ENCODE measurements around the gene METTL25. TPM values are rescaled to one million over a fixed set of nuclear protein-coding genes. Genes with fewer than 3 reads are reported as not detected.
A peak's percentile ranks its signal among the peaks of the same experiment; 100 is the strongest.

The METTL25 gene
- total and polyA plus RNA-seq, 4 donors, result 2.6 to 25.1 (median 8.6) TPM

DNA sequence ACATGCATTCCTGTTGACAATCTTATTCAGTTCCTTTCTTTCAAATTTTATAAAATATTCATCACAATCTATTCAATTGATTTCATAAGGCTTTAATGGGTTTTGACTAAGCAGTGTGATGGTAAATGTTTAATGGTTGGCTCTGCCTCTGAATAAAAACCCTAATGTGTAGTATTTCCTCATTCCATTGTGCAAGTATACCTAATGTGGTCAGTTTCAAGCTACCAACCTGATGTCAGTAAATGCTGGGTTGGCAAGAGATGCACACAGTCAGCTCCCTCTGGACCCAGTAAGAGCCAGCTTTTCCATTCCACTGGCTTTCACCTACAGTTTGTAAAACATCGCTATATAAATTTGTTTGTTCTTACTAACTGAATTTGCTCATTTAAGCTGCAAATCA lies 53.9 kb downstream of the METTL25 start:
- TF ChIP-seq, protein P1, sequence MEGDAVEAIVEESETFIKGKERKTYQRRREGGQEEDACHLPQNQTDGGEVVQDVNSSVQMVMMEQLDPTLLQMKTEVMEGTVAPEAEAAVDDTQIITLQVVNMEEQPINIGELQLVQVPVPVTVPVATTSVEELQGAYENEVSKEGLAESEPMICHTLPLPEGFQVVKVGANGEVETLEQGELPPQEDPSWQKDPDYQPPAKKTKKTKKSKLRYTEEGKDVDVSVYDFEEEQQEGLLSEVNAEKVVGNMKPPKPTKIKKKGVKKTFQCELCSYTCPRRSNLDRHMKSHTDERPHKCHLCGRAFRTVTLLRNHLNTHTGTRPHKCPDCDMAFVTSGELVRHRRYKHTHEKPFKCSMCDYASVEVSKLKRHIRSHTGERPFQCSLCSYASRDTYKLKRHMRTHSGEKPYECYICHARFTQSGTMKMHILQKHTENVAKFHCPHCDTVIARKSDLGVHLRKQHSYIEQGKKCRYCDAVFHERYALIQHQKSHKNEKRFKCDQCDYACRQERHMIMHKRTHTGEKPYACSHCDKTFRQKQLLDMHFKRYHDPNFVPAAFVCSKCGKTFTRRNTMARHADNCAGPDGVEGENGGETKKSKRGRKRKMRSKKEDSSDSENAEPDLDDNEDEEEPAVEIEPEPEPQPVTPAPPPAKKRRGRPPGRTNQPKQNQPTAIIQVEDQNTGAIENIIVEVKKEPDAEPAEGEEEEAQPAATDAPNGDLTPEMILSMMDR (IDR thresholded peaks at IDR 0.05; ENCODE audit: control extremely low read depth, extremely low read depth), result no peak
- no peak for DNase-seq
- no peak for ATAC-seq (ENCODE audit: insufficient read depth, low FRiP score)
- WGBS, 2 donors, result 95 to 97% methylated on average over 1 of the region's 1 CpG
- peaks cover 0 to 9% (median 3%) of the 10 kb centered on the region in 5 donors for H3K4me1 ChIP-seq (ENCODE audit: control insufficient read depth in 5 of 5, insufficient read depth in 5 of 5, low read length in 5 of 5)
- no peaks in the 10 kb centered on the region for H3K9me3 ChIP-seq (ENCODE audit: control insufficient read depth in 4 of 4, insufficient read depth in 3 of 4, low read length in 3 of 4)
- no peaks in the 10 kb centered on the region for H3K27me3 ChIP-seq (ENCODE audit: control insufficient read depth in 3 of 3, insufficient read depth in 3 of 3, low read length in 2 of 3)
- no peak overlapping the region for H3K27ac ChIP-seq (ENCODE audit: low read depth in 1 of 2, low read length in 1 of 2)
- no peak overlapping the region for H3K4me3 ChIP-seq
- H3K36me3 ChIP-seq (ENCODE audit: control insufficient read depth in 4 of 4, insufficient read depth in 4 of 4, low read length in 4 of 4), result peaks cover 0 to 12% (median 3%) of the 10 kb centered on the region in 4 donors
- H3K9ac ChIP-seq (ENCODE audit: insufficient read depth in 1 of 2, low read length in 2 of 2), result no peak overlapping the region

DNA sequence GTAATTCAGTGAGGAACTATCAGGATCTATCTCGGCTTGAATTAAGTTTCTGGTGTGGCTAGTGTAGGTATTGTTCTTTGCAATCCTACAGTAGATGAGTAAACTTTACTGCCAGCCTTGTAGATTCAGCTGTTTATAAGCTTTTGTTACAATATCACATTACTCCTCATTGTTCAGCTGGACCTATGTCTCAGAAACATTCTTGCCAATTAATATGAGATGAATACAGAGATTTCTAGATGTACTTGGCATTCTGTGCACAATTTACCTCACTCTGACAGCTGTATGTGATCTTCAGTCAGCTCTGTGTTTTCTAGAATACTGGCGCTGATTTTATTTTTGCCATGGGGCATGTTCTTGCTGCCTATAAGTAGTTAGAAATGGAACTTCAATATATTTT lies 55.7 kb downstream of the METTL25 start:
- Histone ChIP-seq H3K27me3 (ENCODE audit: control insufficient read depth in 3 of 3, insufficient read depth in 3 of 3, low read length in 2 of 3) (no peaks in the 10 kb centered on the region), H3K27ac (ENCODE audit: low read depth in 1 of 2, low read length in 1 of 2) (no peak overlapping the region), H3K9ac (ENCODE audit: insufficient read depth in 1 of 2, low read length in 2 of 2) (no peak overlapping the region), H3K9me3 (ENCODE audit: control insufficient read depth in 4 of 4, insufficient read depth in 3 of 4, low read length in 3 of 4) (no peaks in the 10 kb centered on the region), H3K4me3 (no peak overlapping the region), H3K36me3 (ENCODE audit: control insufficient read depth in 4 of 4, insufficient read depth in 4 of 4, low read length in 4 of 4) (peaks cover 0 to 7% (median 3%) of the 10 kb centered on the region in 4 donors), H3K4me1 (ENCODE audit: control insufficient read depth in 5 of 5, insufficient read depth in 5 of 5, low read length in 5 of 5) (peaks cover 0 to 9% (median 5%) of the 10 kb centered on the region in 5 donors)
- no peak for ATAC-seq (ENCODE audit: insufficient read depth, low FRiP score)
- peak; percentile 16 to 77 (median 75) for DNase-seq
- WGBS, 2 donors, result 81 to 95% methylated on average over 2 of the region's 2 CpGs
- TF ChIP-seq, protein P1 (IDR thresholded peaks at IDR 0.05; ENCODE audit: control extremely low read depth, extremely low read depth), result no peak

DNA sequence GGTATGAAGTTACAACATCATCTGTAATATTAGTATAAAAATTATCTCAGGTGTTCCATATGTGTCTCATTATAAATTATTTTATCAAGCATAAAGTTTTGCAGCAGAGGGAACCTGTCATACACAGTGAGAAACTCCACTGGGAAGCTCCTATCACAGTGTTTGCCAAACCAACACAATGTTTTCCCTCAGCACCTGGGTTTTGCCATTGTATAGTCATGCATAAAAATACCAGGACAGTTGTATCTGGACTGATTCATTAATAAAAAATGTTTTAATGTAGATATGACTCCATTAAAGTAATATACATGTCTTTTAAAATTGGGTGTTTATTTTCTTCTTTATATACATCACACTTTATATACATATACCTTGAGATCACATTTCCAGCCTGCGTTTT lies 56.6 kb downstream of the METTL25 start:
- peaks cover 0 to 7% (median 3%) of the 10 kb centered on the region in 4 donors for H3K36me3 ChIP-seq (ENCODE audit: control insufficient read depth in 4 of 4, insufficient read depth in 4 of 4, low read length in 4 of 4)
- TF ChIP-seq, protein P1 (IDR thresholded peaks at IDR 0.05; ENCODE audit: control extremely low read depth, extremely low read depth), result no peak
- no peak overlapping the region for H3K9ac ChIP-seq (ENCODE audit: insufficient read depth in 1 of 2, low read length in 2 of 2)
- ATAC-seq (ENCODE audit: insufficient read depth, low FRiP score) (no peak), DNase-seq (no peak)
- no peaks in the 10 kb centered on the region for H3K27me3 ChIP-seq (ENCODE audit: control insufficient read depth in 3 of 3, insufficient read depth in 3 of 3, low read length in 2 of 3)
- peaks cover 0 to 9% (median 5%) of the 10 kb centered on the region in 5 donors for H3K4me1 ChIP-seq (ENCODE audit: control insufficient read depth in 5 of 5, insufficient read depth in 5 of 5, low read length in 5 of 5)
- H3K4me3 ChIP-seq, result no peak overlapping the region
- no peaks in the 10 kb centered on the region for H3K9me3 ChIP-seq (ENCODE audit: control insufficient read depth in 4 of 4, insufficient read depth in 3 of 4, low read length in 3 of 4)
- no peak overlapping the region for H3K27ac ChIP-seq (ENCODE audit: low read depth in 1 of 2, low read length in 1 of 2)
- WGBS, 2 donors, result 86 to 92% methylated on average over 1 of the region's 1 CpG

DNA sequence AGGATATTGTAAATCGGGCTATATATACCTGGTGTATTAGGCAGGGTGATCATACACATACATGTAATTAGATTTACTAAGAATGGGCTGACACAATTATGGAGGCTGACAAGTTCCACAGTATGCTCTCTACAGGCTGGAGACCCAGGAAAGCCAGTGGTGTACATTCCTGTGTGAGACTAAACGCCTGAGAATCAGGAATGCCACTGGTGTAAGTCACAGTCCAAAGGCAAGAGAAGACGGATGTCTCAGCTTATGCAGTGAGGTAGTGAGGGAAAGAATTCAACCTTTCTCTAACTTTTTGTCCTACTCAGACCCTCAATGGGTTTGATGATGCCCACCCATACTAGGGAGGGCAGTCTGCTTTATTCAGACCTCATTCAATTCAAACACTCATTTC lies 57.1 kb downstream of the METTL25 start:
- peaks cover 0 to 9% (median 5%) of the 10 kb centered on the region in 5 donors for H3K4me1 ChIP-seq (ENCODE audit: control insufficient read depth in 5 of 5, insufficient read depth in 5 of 5, low read length in 5 of 5)

More for the DNA sequence above, 57.1 kb downstream of the METTL25 start:
- no peaks in the 10 kb centered on the region for H3K9me3 ChIP-seq (ENCODE audit: control insufficient read depth in 4 of 4, insufficient read depth in 3 of 4, low read length in 3 of 4)
- TF ChIP-seq, protein P1 (IDR thresholded peaks at IDR 0.05; ENCODE audit: control extremely low read depth, extremely low read depth), result no peak
- H3K27ac ChIP-seq (ENCODE audit: low read depth in 1 of 2, low read length in 1 of 2), result no peak overlapping the region
- peaks cover 0 to 7% (median 3%) of the 10 kb centered on the region in 4 donors for H3K36me3 ChIP-seq (ENCODE audit: control insufficient read depth in 4 of 4, insufficient read depth in 4 of 4, low read length in 4 of 4)
- H3K9ac ChIP-seq (ENCODE audit: insufficient read depth in 1 of 2, low read length in 2 of 2), result no peak overlapping the region
- no peak for DNase-seq
- no peak overlapping the region for H3K4me3 ChIP-seq
- no peaks in the 10 kb centered on the region for H3K27me3 ChIP-seq (ENCODE audit: control insufficient read depth in 3 of 3, insufficient read depth in 3 of 3, low read length in 2 of 3)
- no peak for ATAC-seq (ENCODE audit: insufficient read depth, low FRiP score)
- 96 to 97% methylated on average over 3 of the region's 3 CpGs for WGBS, 2 donors
